Subcutaneous adipose tissue (tissue), 4 donors: ENCODE results near the gene ARHGAP36. TPM values are rescaled to one million over a fixed set of nuclear protein-coding genes. Genes with fewer than 3 reads are reported as not detected.

ENCODE experiments used
- total RNA-seq, 4 donors: library from RNA; depleted of rRNA; stranded (reverse); fragments of >200 nt; gene quantifications; one replicate each; pipeline ENCODE4 v1.1.0, GENCODE V29; 2016
- TF ChIP-seq, protein P1 (sequence below): fragments of 450-650 bp; IDR thresholded peaks from one replicate; pipeline ENCODE4 v1.5.1; 2016; ENCODE audit warnings: low read depth, mild to moderate bottlenecking, control low read depth, antibody characterized with exemption, moderate library complexity

The ARHGAP36 gene
- total RNA-seq, 4 donors from 2014 or later, result not detected

DNA sequence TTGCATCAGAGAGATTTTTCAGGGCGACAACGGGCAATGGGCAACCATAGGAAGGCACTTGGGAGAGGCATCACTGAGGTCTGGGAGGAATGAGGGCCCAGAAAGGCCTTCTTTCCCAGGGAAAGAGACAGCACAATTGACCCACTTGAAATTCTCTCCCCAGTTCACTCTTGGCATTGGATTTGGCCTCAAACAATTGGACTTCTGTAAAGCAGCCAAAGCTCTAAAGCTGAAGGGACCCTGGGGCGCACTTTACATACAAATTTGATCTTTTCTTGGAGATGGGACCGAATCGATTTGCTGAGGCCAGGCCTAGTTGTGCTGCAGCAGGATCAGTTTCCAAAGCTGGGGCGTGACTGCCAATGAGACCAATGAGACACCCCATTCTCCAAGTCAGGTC, 3.2 kb downstream of the ARHGAP36 start:
- TF ChIP-seq, protein P1, sequence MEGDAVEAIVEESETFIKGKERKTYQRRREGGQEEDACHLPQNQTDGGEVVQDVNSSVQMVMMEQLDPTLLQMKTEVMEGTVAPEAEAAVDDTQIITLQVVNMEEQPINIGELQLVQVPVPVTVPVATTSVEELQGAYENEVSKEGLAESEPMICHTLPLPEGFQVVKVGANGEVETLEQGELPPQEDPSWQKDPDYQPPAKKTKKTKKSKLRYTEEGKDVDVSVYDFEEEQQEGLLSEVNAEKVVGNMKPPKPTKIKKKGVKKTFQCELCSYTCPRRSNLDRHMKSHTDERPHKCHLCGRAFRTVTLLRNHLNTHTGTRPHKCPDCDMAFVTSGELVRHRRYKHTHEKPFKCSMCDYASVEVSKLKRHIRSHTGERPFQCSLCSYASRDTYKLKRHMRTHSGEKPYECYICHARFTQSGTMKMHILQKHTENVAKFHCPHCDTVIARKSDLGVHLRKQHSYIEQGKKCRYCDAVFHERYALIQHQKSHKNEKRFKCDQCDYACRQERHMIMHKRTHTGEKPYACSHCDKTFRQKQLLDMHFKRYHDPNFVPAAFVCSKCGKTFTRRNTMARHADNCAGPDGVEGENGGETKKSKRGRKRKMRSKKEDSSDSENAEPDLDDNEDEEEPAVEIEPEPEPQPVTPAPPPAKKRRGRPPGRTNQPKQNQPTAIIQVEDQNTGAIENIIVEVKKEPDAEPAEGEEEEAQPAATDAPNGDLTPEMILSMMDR, result no peak

DNA sequence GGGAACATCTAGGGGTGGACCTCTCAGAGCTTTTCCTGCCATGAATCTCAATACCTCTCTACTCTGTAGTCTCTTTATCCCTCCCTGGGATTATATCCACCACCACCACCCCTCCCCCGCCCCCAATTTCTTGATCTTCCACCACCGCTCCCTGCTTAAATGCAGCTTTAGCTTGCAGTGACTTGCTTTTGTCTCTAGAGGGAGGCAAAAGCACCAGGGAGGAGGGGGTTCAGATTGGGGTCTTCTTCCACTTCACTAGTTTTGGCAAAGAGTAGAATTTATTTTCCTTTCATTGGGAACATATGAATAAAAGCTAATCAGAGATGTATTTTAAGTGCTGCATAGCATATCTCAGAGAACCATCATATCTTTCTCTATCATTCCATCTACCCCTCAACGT, 5.5 kb downstream of the ARHGAP36 start:
- TF ChIP-seq, protein P1, result no peak

DNA sequence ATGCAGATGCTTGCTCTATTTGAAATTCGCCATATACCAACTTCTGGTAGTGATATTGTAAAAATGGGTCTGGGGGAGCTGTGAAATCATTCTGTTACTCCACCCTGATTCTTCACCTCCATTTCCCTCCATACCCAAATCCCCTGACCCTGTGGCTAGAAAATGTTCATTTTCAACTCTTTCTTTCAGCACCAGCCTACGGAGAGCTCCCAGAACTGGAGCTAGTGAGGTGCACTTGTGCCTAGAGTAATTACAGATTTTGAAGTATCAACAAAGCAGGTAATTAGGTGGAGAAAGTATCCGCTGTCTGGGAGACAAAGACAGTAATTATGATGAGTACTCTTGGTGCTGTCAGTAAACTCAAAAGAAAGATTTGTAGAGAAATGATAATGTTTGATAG, 8.1 kb downstream of the ARHGAP36 start:
- TF ChIP-seq, protein P1, result no peak

DNA sequence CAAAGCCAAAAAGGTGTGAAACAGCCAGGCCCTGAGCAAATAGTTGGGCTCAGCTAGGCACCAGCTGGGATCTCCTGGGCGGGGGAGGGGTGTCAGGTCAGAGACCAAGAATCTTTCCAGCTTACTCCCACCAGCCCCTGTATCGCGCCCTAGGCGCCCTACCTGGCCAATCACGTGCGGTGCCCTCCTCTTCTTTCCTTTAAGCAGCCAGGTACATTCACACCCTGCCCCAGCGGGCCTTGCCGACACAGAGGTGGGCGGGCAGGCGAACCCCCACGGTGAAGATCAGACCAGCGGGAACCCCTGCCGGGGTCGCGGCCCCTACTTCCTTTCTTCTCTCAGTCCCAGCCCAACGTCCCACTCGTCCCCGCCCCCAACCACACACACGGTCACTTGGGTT, 9.1 kb downstream of the ARHGAP36 start:
- TF ChIP-seq, protein P1, result no peak

DNA sequence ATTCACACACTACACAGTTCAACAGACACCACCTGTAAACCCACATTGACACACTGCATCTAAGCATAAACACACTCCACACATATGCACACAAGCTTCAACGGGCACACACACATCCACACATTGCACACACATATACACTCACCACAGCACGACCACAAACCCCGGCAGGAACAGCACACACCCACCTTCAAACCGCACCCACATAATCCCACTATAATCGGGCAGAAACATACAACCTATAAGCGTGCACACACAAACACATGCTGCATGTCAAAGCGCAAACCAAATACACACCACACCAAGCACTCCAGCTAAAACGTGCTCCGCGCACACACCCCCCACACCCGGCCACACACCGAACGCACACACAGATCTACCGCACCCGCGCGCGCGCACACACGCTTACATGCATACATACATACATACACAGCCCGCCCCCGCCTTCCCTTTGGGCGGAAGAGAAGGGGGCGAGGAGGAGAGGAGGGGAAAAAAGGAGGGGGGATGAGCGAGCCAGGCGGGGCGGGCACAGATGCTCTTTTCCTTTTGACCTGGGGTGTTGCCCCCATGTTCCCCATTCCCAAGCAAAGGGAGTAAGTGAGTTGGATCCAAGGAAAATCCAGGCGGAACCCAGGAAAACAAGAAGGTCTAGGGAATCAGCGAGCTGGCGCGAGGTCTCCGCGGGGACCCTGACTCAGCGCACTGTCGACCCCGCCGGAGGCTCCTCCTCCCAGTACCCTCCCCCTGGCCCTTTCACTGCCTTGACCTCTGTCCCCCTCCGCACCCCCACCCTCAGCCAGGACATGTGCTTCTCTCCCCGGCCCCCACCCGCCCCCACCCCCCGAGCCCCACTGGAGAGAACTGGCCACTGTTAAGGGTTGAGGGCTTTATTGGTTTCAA, 9.9 kb downstream of the ARHGAP36 start:
- TF ChIP-seq, protein P1, result no peak

DNA sequence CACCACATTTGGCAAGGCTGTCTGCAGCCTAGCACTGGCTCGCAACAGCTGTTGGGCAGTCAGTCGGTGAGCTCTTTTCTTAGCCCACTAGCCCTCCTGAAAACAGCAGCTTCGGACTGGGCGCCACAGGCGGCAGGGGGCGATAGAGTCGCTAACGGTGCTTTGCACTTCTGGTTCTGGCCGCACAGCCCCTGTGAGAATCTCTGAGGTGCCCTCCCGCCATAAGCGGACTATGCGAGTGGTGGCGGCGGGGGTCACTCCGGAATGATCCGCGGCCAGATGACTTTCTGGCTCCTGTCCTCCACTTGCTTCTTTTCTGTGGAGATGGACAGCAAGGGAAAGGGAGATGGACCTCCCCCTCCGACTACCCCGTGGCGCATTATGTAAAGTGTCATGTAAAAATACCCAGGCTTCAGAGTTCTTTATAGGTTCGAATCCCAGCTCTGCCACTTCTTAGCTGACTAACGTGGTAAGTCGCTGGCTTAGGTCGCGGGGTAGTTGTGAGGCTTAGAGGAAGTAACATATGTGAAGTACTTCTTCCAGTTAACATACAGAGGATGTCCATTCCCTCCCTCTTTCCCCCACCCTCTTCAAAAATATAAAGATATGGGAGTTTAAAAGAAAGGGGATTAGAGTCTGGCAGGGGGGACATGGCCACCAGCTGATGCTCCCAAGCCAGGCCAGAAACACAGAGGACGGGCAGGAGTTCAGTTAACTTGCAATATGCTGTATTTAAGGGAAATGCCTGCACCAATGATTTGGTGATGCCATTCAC, 11.0 kb downstream of the ARHGAP36 start:
- TF ChIP-seq, protein P1, result no peak
